Left lung (tissue), 14 donors: ENCODE data around the gene HSF2BP. TPM values are rescaled to one million over a fixed set of nuclear protein-coding genes. Genes with fewer than 3 reads are reported as not detected.

Source experiments
- ATAC-seq: fragments of 200-7000 bp; cut with Tn5 transposase; one replicate; pipeline ENCODE4 v1.9.1; 2020; ENCODE audit warnings: moderate library complexity
- DNase-seq, 4 donors: peaks; one replicate each; pipeline ENCODE4 v3.0.0-alpha.2; 2013 to 2020
- H3K27ac ChIP-seq, 2 donors: fragments of 200-600 bp; sonication (generic) in 1 of 2; one replicate each; pipeline versions ENCODE4 v1.5.0 to v1.8.0; 2020 to 2021
- H3K27me3 ChIP-seq, 2 donors: fragments of 200-600 bp; sonication (generic) in 1 of 2; one replicate each; pipeline versions ENCODE4 v1.5.0 to v1.8.0; 2020 to 2021
- H3K36me3 ChIP-seq, 2 donors: fragments of 200-600 bp; sonication (generic) in 1 of 2; one replicate each; pipeline versions ENCODE4 v1.5.0 to v1.8.0; 2020 to 2021
- H3K4me1 ChIP-seq, 2 donors: fragments of 200-600 bp; one replicate each; pipeline ENCODE4 v1.8.0; 2021
- H3K4me3 ChIP-seq, 2 donors: fragments of 200-600 bp; sonication (generic) in 1 of 2; one replicate each; pipeline versions ENCODE4 v1.5.0 to v1.8.0; 2020 to 2021; ENCODE audit warnings: mild to moderate bottlenecking in 1 of 2
- H3K9me3 ChIP-seq, 2 donors: fragments of 200-600 bp; sonication (generic) in 1 of 2; one replicate each; pipeline versions ENCODE4 v1.5.0 to v1.8.0; 2020 to 2021
- CTCF ChIP-seq, 2 donors: fragments of 200-600 bp; sonication (generic) in 1 of 2; IDR thresholded peaks; one replicate each; pipeline versions ENCODE4 v1.5.0 to v1.8.0; 2021; ENCODE audit warnings: antibody characterized with exemption in 2 of 2
- intact Hi-C, 2 donors: fragments of 100-400 bp; cut with DNase I; formaldehyde crosslinking; loops; one replicate each; pipeline versions ENCODE4 v1.11.2 to v1.14.2; 2022
- long read RNA-seq, 12 donors: library from polyadenylated mRNA in 2 of 12; unstranded in 2 of 12; transcript quantifications; one replicate each; pipeline ENCODE4 v2.0.0 and lab custom pipeline, GENCODE V29; 2019 to 2026
- polyA plus RNA-seq, 6 donors: library from polyadenylated mRNA; unstranded; fragments of 120-200 nt; gene quantifications; one replicate each; pipeline ENCODE4 v1.2.1, GENCODE V29; 2013; ENCODE audit not compliant: insufficient read length in 6 of 6
- total RNA-seq, 2 donors: library from RNA; stranded (reverse); fragmentation: NEBNext Ultra II Directional; extraction: Animal tissue kit (Norgen Biotek cat#: 25700); gene quantifications; one replicate each; pipeline ENCODE4 v1.2.1, GENCODE V29; 2021
- donor health status: DM: no; HTN: yes; CAD: no.
- donor health status: DM: no; HTN: no; CAD: no.

The HSF2BP gene
- total RNA-seq (under 1 TPM; 0.29 to 0.58 TPM), polyA plus RNA-seq (1 to 10 TPM; 1.1 to 1.7 (median 1.3) TPM)
- long read RNA-seq, donor 1, partial matches to known transcripts = 0 of 1 reads
- long read RNA-seq, donor 1, other reads (novel, unspliced or antisense) = 0 of 1 reads
- long read RNA-seq, donor 2, partial matches to known transcripts = 48 of 62 reads
- long read RNA-seq, donor 2, other reads (novel, unspliced or antisense) = 14 of 62 reads
- long read RNA-seq, donor 3 = 0 reads
- long read RNA-seq, donor 4 = 0 reads
- long read RNA-seq, donor 5 = 0 reads
- long read RNA-seq, donor 6, partial matches to known transcripts = 0 of 1 reads
- long read RNA-seq, donor 6, other reads (novel, unspliced or antisense) = 0 of 1 reads
- long read RNA-seq, donor 7 = 0 reads
- long read RNA-seq, donor 8 = 0 reads
- long read RNA-seq, donor 9 = 0 reads
- long read RNA-seq, donor 10 = 0 reads
- long read RNA-seq, donor 11 = 0 reads
- long read RNA-seq, donor 12 = 0 reads

- Histone ChIP-seq H3K4me3 (peak within 1 kb of the TSS; percentile 95 to 98), H3K27ac (peak within 1 kb of the TSS; percentile 80 to 86), H3K27me3 (peaks cover 0 to 16% of the 10 kb centered on the region in 2 donors), H3K4me1 (peaks cover 11 to 39% of the 10 kb centered on the region in 2 donors), H3K36me3 (peaks cover 0 to 25% of the 10 kb centered on the region in 2 donors), H3K9me3 (no peaks in the 10 kb centered on the region)
- peak in 1 of 2 donors; percentile 16 for TF ChIP-seq CTCF (IDR thresholded peaks at IDR 0.05)
- intact Hi-C loops = no loop called here
- peak; percentile 95 for ATAC-seq
- DNase-seq = peak; percentile 76 to 94 (median 88)
These were observed at the start of gene HSF2BP, which contains the start of gene RRP1B for GRCh38 chr21:43659136-43660000. HSF2BP (minus strand) TSS chr21:43659488; CDS start chr21:43658096, 1,392 bp downstream. RRP1B (plus strand) TSS chr21:43659560; CDS start chr21:43659665, 105 bp downstream.

- intact Hi-C loops = no loop called here
- TF ChIP-seq CTCF (IDR thresholded peaks at IDR 0.05) = no peak
- no peaks in the 10 kb centered on the region for H3K27me3 ChIP-seq
These were observed 49.6 kb upstream of the HSF2BP start for GRCh38 chr21:43708745-43709381.

GRCh38 chr21:43707462-43707861, 48.2 kb upstream of the HSF2BP start:
- peaks cover 0 to 1% of the 10 kb centered on the region in 2 donors for H3K27me3 ChIP-seq
- H3K4me3 ChIP-seq = no peak overlapping the region
- no peak for TF ChIP-seq CTCF (IDR thresholded peaks at IDR 0.05)
- DNase-seq (no peak), ATAC-seq (no peak)
- peaks cover 4 to 20% of the 10 kb centered on the region in 2 donors for H3K4me1 ChIP-seq
- H3K9me3 ChIP-seq = peaks cover 0 to 3% of the 10 kb centered on the region in 2 donors
- intact Hi-C loops = no loop called here
- H3K27ac ChIP-seq = no peak overlapping the region
- no peaks in the 10 kb centered on the region for H3K36me3 ChIP-seq

More at GRCh38 chr21:43708745-43709381, 49.6 kb upstream of the HSF2BP start:
- ATAC-seq (no peak), DNase-seq (no peak)
- H3K4me3 ChIP-seq = no peak overlapping the region
- no peak overlapping the region for H3K27ac ChIP-seq
- H3K36me3 ChIP-seq = no peaks in the 10 kb centered on the region
- peaks cover 4 to 10% of the 10 kb centered on the region in 2 donors for H3K4me1 ChIP-seq
- peaks cover 0 to 3% of the 10 kb centered on the region in 2 donors for H3K9me3 ChIP-seq

GRCh38 chr21:43703035-43703880, 44.0 kb upstream of the HSF2BP start:
- H3K27me3 ChIP-seq = peaks cover 0 to 8% of the 10 kb centered on the region in 2 donors
- H3K27ac ChIP-seq = no peak overlapping the region
- intact Hi-C loops = no loop called here
- TF ChIP-seq CTCF (IDR thresholded peaks at IDR 0.05) = no peak
- DNase-seq = peak in 3 of 4 donors; percentile 41 to 80 (median 67)
- peak; percentile 71 for ATAC-seq
- H3K4me3 ChIP-seq = no peak overlapping the region
- no peaks in the 10 kb centered on the region for H3K36me3 ChIP-seq
- H3K4me1 ChIP-seq = peaks cover 0 to 14% of the 10 kb centered on the region in 2 donors
- H3K9me3 ChIP-seq = no peaks in the 10 kb centered on the region
